HG02642 (cell line): ENCODE data around the gene UGT1A5.

ENCODE experiments used
- ATAC-seq: cut with Tn5 transposase; IDR thresholded peaks from one replicate; pipeline ENCODE4 v1.9.1; 2021; ENCODE audit warnings: mild to moderate bottlenecking; ENCODE audit not compliant: unreplicated experiment, poor library complexity

Gene UGT1A5

DNA sequence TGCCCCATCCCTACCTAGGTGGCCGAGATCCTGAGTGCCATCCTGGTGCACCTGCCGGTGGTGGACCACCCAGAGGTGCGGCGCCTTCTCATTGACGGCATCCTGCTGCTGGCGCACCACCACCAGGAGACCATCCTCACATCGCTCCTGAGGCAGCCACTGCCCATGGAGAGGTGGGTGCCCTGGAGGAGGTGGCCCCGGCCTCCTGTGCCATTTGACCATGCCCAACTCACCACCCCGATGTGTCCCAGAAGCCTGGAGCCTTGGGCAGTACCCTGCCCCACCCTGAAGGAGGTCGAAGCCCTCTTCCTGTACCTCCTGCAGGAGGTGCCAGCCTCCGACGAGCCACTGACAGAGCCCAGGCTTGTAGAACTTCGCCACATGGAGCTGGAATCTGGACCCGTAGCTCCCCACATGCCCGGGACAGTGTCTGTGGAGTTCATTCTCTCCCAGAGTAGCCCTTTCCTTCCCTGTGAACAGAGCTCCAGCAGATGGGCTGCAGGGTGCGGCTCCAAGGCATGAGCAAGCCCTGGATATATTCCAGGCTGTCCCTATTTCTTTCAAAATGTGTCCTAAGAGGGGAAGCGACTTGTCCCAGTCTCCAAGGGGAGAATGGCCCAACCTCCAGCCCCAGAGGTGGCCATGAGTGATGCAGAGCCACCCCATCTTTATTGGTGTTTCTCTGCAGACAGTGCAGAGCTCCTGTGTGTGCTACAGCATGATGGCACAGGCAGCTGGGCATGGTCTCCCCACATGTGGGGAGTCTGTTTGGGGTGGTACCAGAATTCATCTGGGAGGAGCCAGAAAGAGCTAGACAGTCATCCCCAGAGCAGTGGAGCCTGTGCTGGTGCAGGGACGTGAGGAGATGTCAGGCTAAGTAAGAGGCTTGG, 107.4 kb downstream of the UGT1A5 start:
- ATAC-seq: no peak

DNA sequence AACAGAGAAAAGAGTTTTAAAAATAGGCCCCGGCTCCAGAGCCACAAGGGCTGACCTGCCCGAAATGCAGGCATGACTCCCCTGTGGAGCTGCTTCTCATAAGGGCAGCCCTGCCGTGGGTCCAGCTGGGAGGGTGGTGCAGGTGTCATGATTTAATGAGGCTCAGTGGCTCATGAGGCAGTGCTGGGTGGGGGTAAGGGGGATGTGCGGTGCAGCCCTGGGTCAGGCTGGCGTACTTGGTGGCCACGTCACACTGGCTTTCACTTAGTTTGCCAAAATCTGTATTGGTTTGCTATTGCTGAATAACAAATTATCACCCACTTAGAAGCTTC, 108.0 kb downstream of the UGT1A5 start:
- ATAC-seq: no peak

GRCh38 chr2:233821196-233821595, 108.5 kb downstream of the UGT1A5 start:
- ATAC-seq: no peak

DNA sequence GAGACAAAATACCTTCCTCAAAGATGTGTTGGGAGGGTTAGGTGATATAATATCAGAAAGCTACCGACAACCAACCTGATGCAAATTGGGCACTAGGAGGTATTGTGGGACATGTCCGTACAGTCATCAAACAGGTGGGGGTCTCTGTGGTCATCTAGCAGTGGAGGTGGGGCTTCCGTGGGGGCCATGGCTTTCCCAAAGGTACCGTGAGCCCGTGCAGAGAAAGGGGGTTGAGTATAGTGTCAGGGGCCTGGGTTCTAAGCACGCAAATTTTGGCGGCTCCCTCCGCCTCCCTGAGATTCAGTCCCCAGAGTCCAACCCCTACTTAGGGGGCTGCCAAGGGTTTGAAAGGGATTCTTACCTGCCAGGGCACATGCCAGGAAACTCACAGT, 109.0 kb downstream of the UGT1A5 start:
- no peak for ATAC-seq

- no peak for ATAC-seq
Measured at GRCh38 chr2:233822101-233822771, 109.5 kb downstream of the UGT1A5 start.
